ENCODE results near the gene SRPK2.
A peak's percentile ranks its signal among the peaks of the same experiment; 100 is the strongest.
"Not testable (repeated sequence)": the region's sequence is repeated elsewhere in the genome, so short reads cannot be mapped to it uniquely, and the experiment has no call there.

Gene SRPK2

GRCh38 chr7:105336009-105336408 lies 52.7 kb downstream of the SRPK2 start:
- DNase-seq = no peak

- DNase-seq = not testable (repeated sequence)
Measured at GRCh38 chr7:105332661-105333060, 56.1 kb downstream of the SRPK2 start.

- DNase-seq = no peak
Measured at GRCh38 chr7:105330526-105330925, 58.2 kb downstream of the SRPK2 start.

- no peak for DNase-seq
Measured at GRCh38 chr7:105327201-105327600, 61.5 kb downstream of the SRPK2 start.

GRCh38 chr7:105325216-105325904 lies 63.4 kb downstream of the SRPK2 start:
- no peak for DNase-seq

GRCh38 chr7:105324606-105325005 lies 64.1 kb downstream of the SRPK2 start:
- DNase-seq = not testable (repeated sequence)

GRCh38 chr7:105323366-105323765 lies 65.4 kb downstream of the SRPK2 start:
- no peak for DNase-seq

GRCh38 chr7:105322655-105323277 lies 66.0 kb downstream of the SRPK2 start:
- no peak for DNase-seq

GRCh38 chr7:105321754-105322455 lies 66.8 kb downstream of the SRPK2 start:
- DNase-seq = no peak

- DNase-seq = no peak
Measured at GRCh38 chr7:105320896-105321295, 67.8 kb downstream of the SRPK2 start.

- no peak for DNase-seq
Measured at GRCh38 chr7:105319578-105319977, 69.1 kb downstream of the SRPK2 start.

GRCh38 chr7:105316578-105317344 lies 72.0 kb downstream of the SRPK2 start:
- DNase-seq = no peak

- DNase-seq = no peak
Measured at GRCh38 chr7:105315357-105315756, 73.4 kb downstream of the SRPK2 start.

- DNase-seq = peak; percentile 23
Measured at GRCh38 chr7:105309235-105310169, 79.2 kb downstream of the SRPK2 start.

GRCh38 chr7:105307163-105307672 lies 81.5 kb downstream of the SRPK2 start:
- no peak for DNase-seq

- DNase-seq = peak; percentile 63
Measured at GRCh38 chr7:105306298-105306748, 82.4 kb downstream of the SRPK2 start.

- DNase-seq = no peak
Measured at GRCh38 chr7:105305633-105306032, 83.1 kb downstream of the SRPK2 start.

- DNase-seq = peak; percentile 64
Measured at GRCh38 chr7:105304040-105304895, 84.5 kb downstream of the SRPK2 start.

- DNase-seq = peak; percentile 32
Measured at GRCh38 chr7:105300587-105300986, 88.1 kb downstream of the SRPK2 start.

GRCh38 chr7:105298439-105298894 lies 90.3 kb downstream of the SRPK2 start:
- DNase-seq = peak; percentile 67

GRCh38 chr7:105297985-105298384 lies 90.7 kb downstream of the SRPK2 start:
- DNase-seq = peak; percentile 51
